HepG2 (cell line): ENCODE measurements around the gene RGS6. TPM values are rescaled to one million over a fixed set of nuclear protein-coding genes. Genes with fewer than 3 reads are reported as not detected.

Experiments used
- ATAC-seq: fragments of 200-7000 bp; cut with Tn5 transposase; 3 replicates; pipeline ENCODE4 v1.9.1; 2020; ENCODE audit warnings: mild to moderate bottlenecking, moderate library complexity
- BruUV-seq: library from RNA; stranded (reverse); fragments of 400-500 nt; replicated peaks from 2 replicates; lab custom pipeline; 2021; lab: Mats Ljungman, UMichigan
- CTCF ChIA-PET: fragments of 300-600 bp; formaldehyde crosslinking; extraction: SDS; loops from one replicate; lab custom pipeline; 2021; ENCODE audit warnings: low total read pairs, inconsistent platforms, low intra/inter-chr PET ratio; lab: Yijun Ruan, JAX
- POLR2A ChIA-PET: fragments of 350-600 bp; sonication (Branson Sonifier 250); formaldehyde crosslinking; loops from one replicate; lab custom pipeline; 2020; ENCODE audit warnings: antibody characterized with exemption, inconsistent platforms; lab: Yijun Ruan, JAX
- DNase-seq: peaks from one replicate; pipeline ENCODE4 v3.0.0-alpha.2; 2015; ENCODE audit warnings: low spot score
- FAIRE-seq: peaks from 3 replicates; lab custom pipeline; 2011; peaks lifted over from hg19 to GRCh38; lab: Jason Lieb, UNC
- H2AFZ ChIP-seq: one replicate; pipeline ENCODE4 v1.6.1; 2011; ENCODE audit warnings: low read length, inconsistent platforms
- H3K27ac ChIP-seq: fragments of 300-600 bp; 3 replicates; pipeline ENCODE4 v1.8.0; 2011; ENCODE audit warnings: mixed run types, mild to moderate bottlenecking, mixed read lengths, low read length, inconsistent platforms; ENCODE audit not compliant: insufficient read depth; ENCODE audit errors: extremely low read length
- H3K27me3 ChIP-seq, 2 experiments: fragments of 200-600 bp in 1 of 2; 2 replicates in 1 of 2; 3 replicates in 1 of 2; pipeline versions ENCODE4 v1.6.0 to v1.8.0; 2011; ENCODE audit warnings: low read length in 2 of 2, mild to moderate bottlenecking in 2 of 2, moderate library complexity in 2 of 2, inconsistent platforms in 1 of 2; ENCODE audit not compliant: insufficient read depth in 2 of 2, control insufficient read depth in 1 of 2
- H3K36me3 ChIP-seq, 2 experiments: fragments of 200-600 bp in 1 of 2; replicated peaks in 1 of 2; 2 replicates in 1 of 2; 3 replicates in 1 of 2; pipeline versions ENCODE4 v1.5.1 to v1.8.0; 2011; ENCODE audit warnings: low read length in 2 of 2, inconsistent platforms in 1 of 2; ENCODE audit not compliant: insufficient read depth in 2 of 2, control insufficient read depth in 1 of 2
- H3K4me1 ChIP-seq: 2 replicates; pipeline ENCODE4 v1.5.1; 2012; ENCODE audit warnings: low read length, inconsistent platforms; ENCODE audit not compliant: insufficient read depth
- H3K4me2 ChIP-seq: 2 replicates; pipeline ENCODE4 v1.6.0; 2011; ENCODE audit warnings: low read depth, low read length, inconsistent platforms
- H3K4me3 ChIP-seq, 3 experiments: fragments of 200-600 bp in 1 of 3; sonication (generic), shearing (Covaris generic) in 1 of 3; replicated peaks in 1 of 3; 2 replicates each; pipeline ENCODE4 v1.5.1; 2011 to 2016; ENCODE audit warnings: low read length in 3 of 3, inconsistent platforms in 2 of 3, low read depth in 2 of 3, mild to moderate bottlenecking in 2 of 3, control low read depth in 1 of 3, mixed read lengths in 1 of 3; ENCODE audit not compliant: insufficient read depth in 1 of 3
- H3K79me2 ChIP-seq: one replicate; pipeline ENCODE4 v1.6.1; 2011; ENCODE audit warnings: low read length, inconsistent platforms; ENCODE audit not compliant: insufficient read depth
- H3K9ac ChIP-seq: 2 replicates; pipeline ENCODE4 v1.6.0; 2011; ENCODE audit warnings: mild to moderate bottlenecking, low read depth, low read length, inconsistent platforms; ENCODE audit not compliant: insufficient read depth
- H3K9me3 ChIP-seq: 2 replicates; pipeline ENCODE4 v1.5.1; 2012; ENCODE audit warnings: mild to moderate bottlenecking, low read length
- H4K20me1 ChIP-seq: 2 replicates; pipeline ENCODE4 v1.6.0; 2011; ENCODE audit warnings: inconsistent platforms, mild to moderate bottlenecking, low read length, moderate library complexity; ENCODE audit not compliant: insufficient read depth
- HNF1A ChIP-seq, 2 experiments: sonication (generic) in 1 of 2; formaldehyde crosslinking in 1 of 2; IDR thresholded peaks; 2 replicates each; pipeline versions ENCODE4 v1.4.0 to v1.6.1; 2016 to 2020; ENCODE audit warnings: borderline replicate concordance in 1 of 2, low read depth in 1 of 2, mild to moderate bottlenecking in 1 of 2, missing genetic modification reagents in 1 of 2
- USF2 ChIP-seq, 2 experiments: sonication (generic) in 1 of 2; formaldehyde crosslinking in 1 of 2; IDR thresholded peaks; 2 replicates each; pipeline versions ENCODE4 v1.5.1 to v1.6.1; 2011 to 2020; ENCODE audit warnings: borderline replicate concordance in 1 of 2, low read depth in 1 of 2, low read length in 1 of 2, mild to moderate bottlenecking in 1 of 2, missing genetic modification reagents in 1 of 2, moderate library complexity in 1 of 2
- ZBTB38 ChIP-seq: sonication (generic); formaldehyde crosslinking; IDR thresholded peaks from 2 replicates; pipeline ENCODE4 v1.5.1; 2020; ENCODE audit warnings: mild to moderate bottlenecking, missing genetic modification reagents
- ZNF264 ChIP-seq: sonication (generic); formaldehyde crosslinking; IDR thresholded peaks from 2 replicates; pipeline ENCODE4 v1.4.0; 2020; ENCODE audit warnings: missing genetic modification reagents
- ZNF740 ChIP-seq: sonication (generic); formaldehyde crosslinking; IDR thresholded peaks from 2 replicates; pipeline ENCODE4 v1.4.0; 2020; ENCODE audit warnings: missing genetic modification reagents
- WGBS: methylation state at CpG from one replicate; pipeline ENCODE4 v1.1.6; 2017; ENCODE audit warnings: low lambda C conversion rate; 5-methylcytosine and 5-hydroxymethylcytosine counted together
- in situ Hi-C: cut with HindIII; loops from 2 replicates; pipeline ENCODE4 v1.10.0; 2017; ENCODE audit warnings: low pct_unique_long_range_greater_than_20kb; ENCODE audit not compliant: extremely low pct_ligation_motif_present
- intact Hi-C: fragments of 100-400 bp; cut with micrococcal nuclease; formaldehyde crosslinking; loops from one replicate; pipeline ENCODE4 v1.10.0; 2022; ENCODE audit not compliant: unreplicated experiment
- polyA plus RNA-seq, 8 experiments: library from polyadenylated mRNA; depleted of rRNA in 3 of 8; stranded (reverse) in 7 of 8; unstranded in 1 of 8; fragments of >200 nt; fragmentation: Illumina TruSeq in 4 of 8; extraction: Trizol in 4 of 8; gene quantifications; 2 replicates each; pipeline versions ENCODE4 v1.2.1 to v1.2.3, GENCODE V29; 2011 to 2016; ENCODE audit warnings: low read depth in 4 of 8, missing spikeins in 1 of 8, mixed read lengths in 1 of 8; ENCODE audit not compliant: insufficient read depth in 1 of 8
- total RNA-seq, 5 experiments: library from RNA; depleted of rRNA; stranded (reverse); fragments of >200 nt; fragmentation: Illumina TruSeq; extraction: Trizol; gene quantifications; 2 replicates each; pipeline ENCODE4 v1.2.3, GENCODE V29; 2016; ENCODE audit warnings: low read depth in 1 of 5

The RGS6 gene
- total and polyA plus RNA-seq, 2 of the 13 experiments (the other 11 are each of a cell fraction or from before 2014, with no cell fraction given): not detected

GRCh38 chr14:72568296-72568992 lies 636.2 kb downstream of the RGS6 start:
- ChIA-PET CTCF (no interaction called here), POLR2A (no interaction called here)
- Histone ChIP-seq H3K9me3 (no peaks in the 10 kb centered on the region), H3K79me2 (no peaks in the 10 kb centered on the region), H2AFZ (no peak overlapping the region), H3K27me3 (peaks cover 3 to 18% of the 10 kb centered on the region in 2 experiments; a peak in 3 of 5 replicates), H3K27ac (no peak overlapping the region), H3K4me3 (no peak overlapping the region), H4K20me1 (no peaks in the 10 kb centered on the region), H3K4me1 (no peaks in the 10 kb centered on the region), H3K9ac (no peak overlapping the region), H3K36me3 (no peaks in the 10 kb centered on the region), H3K4me2 (no peak overlapping the region)
- intact Hi-C loops: no loop called here
- in situ Hi-C loops: no loop called here
- WGBS: 23% methylated on average over 13 of the region's 19 CpGs
- DNase-seq (no peak), FAIRE-seq (no peak), ATAC-seq (no peak)
- no TSS peak for BruUV-seq
- no peak for TF ChIP-seq USF2 (IDR thresholded peaks at IDR 0.05; ENCODE audit: low read depth, low read length)
- no peak for TF ChIP-seq USF2 (CRISPR knock-in tag; IDR thresholded peaks at IDR 0.05; ENCODE audit: borderline replicate concordance)
- no peak for TF ChIP-seq ZNF264 (CRISPR knock-in tag)

- H3K4me1 ChIP-seq: no peaks in the 10 kb centered on the region
- H3K27ac ChIP-seq: no peak overlapping the region
- no peaks in the 10 kb centered on the region for H3K9me3 ChIP-seq
- DNase-seq (no peak), ATAC-seq (no peak), FAIRE-seq (no peak)
- no peak overlapping the region for H3K4me2 ChIP-seq
- ChIA-PET CTCF (no interaction called here), POLR2A (no interaction called here)
- H3K36me3 ChIP-seq: no peaks in the 10 kb centered on the region
- no peak overlapping the region for H2AFZ ChIP-seq
- no TSS peak for BruUV-seq
- in situ Hi-C loops (no loop called here), intact Hi-C loops (no loop called here)
- H3K4me3 ChIP-seq: no peak overlapping the region
- H4K20me1 ChIP-seq: no peaks in the 10 kb centered on the region
- no peaks in the 10 kb centered on the region for H3K79me2 ChIP-seq
- no peak overlapping the region for H3K9ac ChIP-seq
- WGBS: 7% methylated on average over 8 of the region's 9 CpGs
- H3K27me3 ChIP-seq: peaks cover 0 to 1% of the 10 kb centered on the region in 2 experiments; a peak in 2 of 5 replicates
- TF ChIP-seq HNF1A (IDR thresholded peaks at IDR 0.05; ENCODE audit: low read depth) (no peak), HNF1A (CRISPR knock-in tag; IDR thresholded peaks at IDR 0.05; ENCODE audit: borderline replicate concordance) (no peak), ZBTB38 (no peak), ZNF740 (CRISPR knock-in tag) (no peak)
Measured at GRCh38 chr14:72573725-72574417, 641.6 kb downstream of the RGS6 start.
